CD4-positive, alpha-beta memory T cell (primary cell): ENCODE data around the gene CTDSP1. TPM values are rescaled to one million over a fixed set of nuclear protein-coding genes. Genes with fewer than 3 reads are reported as not detected.

Experiments
- CTCF ChIA-PET: fragments of 350-600 bp; sonication (Branson Sonifier 250); formaldehyde crosslinking; loops from one replicate; lab custom pipeline; 2021; ENCODE audit warnings: inconsistent platforms; ENCODE audit not compliant: partially characterized antibody; lab: Charles Lee
- POLR2A ChIA-PET: fragments of 350-600 bp; sonication (Branson Sonifier 250); formaldehyde crosslinking; loops from one replicate; lab custom pipeline; 2021; ENCODE audit not compliant: partially characterized antibody; lab: Charles Lee
- DNase-seq, 5 donors: peaks; one replicate each; pipeline versions ENCODE4 v3.0.0 to v3.0.0-alpha.2; 2020 to 2022; ENCODE audit warnings: mixed read lengths in 1 of 5
- H3K27ac ChIP-seq: one replicate; pipeline ENCODE4 v1.7.0; 2013; ENCODE audit warnings: low read depth, low read length
- H3K27me3 ChIP-seq: 2 replicates; pipeline ENCODE4 v1.7.0; 2013; ENCODE audit warnings: mild to moderate bottlenecking, low read length, moderate library complexity; ENCODE audit not compliant: insufficient read depth
- H3K36me3 ChIP-seq: 2 replicates; pipeline ENCODE4 v1.7.0; 2013; ENCODE audit warnings: mild to moderate bottlenecking, low read length, moderate library complexity; ENCODE audit not compliant: insufficient read depth
- H3K4me1 ChIP-seq: 2 replicates; pipeline ENCODE4 v1.7.0; 2013; ENCODE audit warnings: mild to moderate bottlenecking, low read length, moderate library complexity; ENCODE audit not compliant: insufficient read depth
- H3K4me3 ChIP-seq, 2 donors: one replicate each; pipeline ENCODE4 v1.7.0; 2013; ENCODE audit warnings: low read length in 2 of 2, mild to moderate bottlenecking in 1 of 2
- H3K9me3 ChIP-seq, 2 donors: one replicate each; pipeline ENCODE4 v1.7.0; 2013; ENCODE audit warnings: low read length in 2 of 2, control low read depth in 1 of 2; ENCODE audit not compliant: control insufficient read depth in 1 of 2
- H3K27ac Mint-ChIP-seq, 7 donors: one replicate each; pipeline ENCODE4 v1.8.0; 2020 to 2021; ENCODE audit warnings: mixed read lengths in 7 of 7, mild to moderate bottlenecking in 6 of 7, inconsistent platforms in 3 of 7, moderate library complexity in 3 of 7
- H3K27me3 Mint-ChIP-seq, 2 donors: one replicate each; pipeline ENCODE4 v1.8.0; 2020 to 2021; ENCODE audit warnings: mixed read lengths in 2 of 2
- H3K36me3 Mint-ChIP-seq, 2 donors: one replicate each; pipeline ENCODE4 v1.8.0; 2020 to 2021; ENCODE audit warnings: mixed read lengths in 2 of 2, inconsistent platforms in 1 of 2, mild to moderate bottlenecking in 1 of 2
- H3K4me1 Mint-ChIP-seq, 4 donors: one replicate each; pipeline ENCODE4 v1.8.0; 2020 to 2021; ENCODE audit warnings: mixed read lengths in 4 of 4, mild to moderate bottlenecking in 1 of 4
- H3K4me3 Mint-ChIP-seq, 8 donors: one replicate each; pipeline ENCODE4 v1.8.0; 2020 to 2021; ENCODE audit warnings: mixed read lengths in 8 of 8, mild to moderate bottlenecking in 7 of 8, moderate library complexity in 6 of 8, inconsistent platforms in 3 of 8
- H3K9me3 Mint-ChIP-seq, 8 donors: one replicate each; pipeline ENCODE4 v1.8.0; 2020 to 2021; ENCODE audit warnings: mixed read lengths in 8 of 8, mild to moderate bottlenecking in 5 of 8, inconsistent platforms in 3 of 8, moderate library complexity in 1 of 8
- intact Hi-C: fragments of 100-400 bp; cut with micrococcal nuclease; formaldehyde crosslinking; loops from one replicate; pipeline ENCODE4 v1.15.1; 2023
- polyA plus RNA-seq, 2 donors: library from polyadenylated mRNA; unstranded; fragments of 300-500 nt; fragmentation: Illumina TruSeq; gene quantifications; one replicate each; pipeline ENCODE4 v1.2.3, GENCODE V29; 2021
- total RNA-seq, 2 experiments: library from RNA; stranded (reverse); gene quantifications; one replicate each; pipeline ENCODE4 v1.2.3, GENCODE V29; 2021

CTDSP1 gene
- total and polyA plus RNA-seq, 4 experiments from 2014 or later = 26.4 to 183 (median 110) TPM

GRCh38 chr2:218398437-218399390 lies 954 bp upstream of the CTDSP1 start:
- Mint-ChIP-seq H3K4me1 (peaks cover 21 to 73% (median 50%) of the 10 kb centered on the region in 4 donors), H3K27ac (peak overlapping the region; percentile 99 to 100 (median 99)), H3K9me3 (peaks cover 0 to 3% (median 0%) of the 10 kb centered on the region in 8 donors), H3K4me3 (peak overlapping the region; percentile 88 to 95 (median 93)), H3K36me3 (peaks cover 6 to 30% of the 10 kb centered on the region in 2 donors), H3K27me3 (no peaks in the 10 kb centered on the region)
- H3K4me3 ChIP-seq = peak overlapping the region; percentile 97 to 98
- peaks cover 73% of the 10 kb centered on the region for H3K4me1 ChIP-seq
- CTCF ChIA-PET = interaction anchor here (0.6 to 2.1 kb wide), 2 partner anchors 97 to 112 kb away, joined by 3 to 8 read pairs; no protein-coding TSS in a partner anchor
- POLR2A ChIA-PET = interaction anchor here (0.8 to 5.6 kb wide), 11 partner anchors 8 to 182 kb away, joined by 3 to 109 read pairs (median 13); partner anchors contain the start of genes AAMP, ARPC2 and PNKD
- H3K9me3 ChIP-seq = no peaks in the 10 kb centered on the region
- peak; percentile 63 to 75 (median 71) for DNase-seq
- intact Hi-C loops = loop anchor here (2.0 to 5.0 kb wide), 5 partner anchors 182 to 854 kb away; partner anchors contain the start of genes ARPC2, BCS1L, CNPPD1 and RETREG2
- H3K36me3 ChIP-seq = peaks cover 18% of the 10 kb centered on the region
- H3K27me3 ChIP-seq = no peaks in the 10 kb centered on the region
- H3K27ac ChIP-seq = peak overlapping the region; percentile 89

GRCh38 chr2:218400167-218400929 lies 680 bp downstream of the CTDSP1 start:
- Histone ChIP-seq H3K36me3 (peaks cover 25% of the 10 kb centered on the region), H3K27ac (peak overlapping the region; percentile 72), H3K4me3 (peak overlapping the region in 1 of 2 donors; percentile 57), H3K27me3 (no peaks in the 10 kb centered on the region), H3K4me1 (peaks cover 73% of the 10 kb centered on the region), H3K9me3 (no peaks in the 10 kb centered on the region)
- H3K36me3 Mint-ChIP-seq = peaks cover 6 to 45% of the 10 kb centered on the region in 2 donors
- peaks cover 18 to 74% (median 49%) of the 10 kb centered on the region in 4 donors for H3K4me1 Mint-ChIP-seq
- ChIA-PET CTCF (interaction anchor here (0.6 to 2.1 kb wide), 4 partner anchors 58 to 128 kb away, joined by 3 to 8 read pairs (median 4); no protein-coding TSS in a partner anchor), POLR2A (interaction anchor here (0.7 to 4.3 kb wide), 20 partner anchors 17 to 777 kb away, joined by 3 to 26 read pairs (median 4); partner anchors contain the start of genes AAMP, CATIP, PNKD and TMBIM1)
- intact Hi-C loops = loop anchor here (1.0 kb wide), 1 partner anchor 66 kb away; no protein-coding TSS in a partner anchor
- H3K4me3 Mint-ChIP-seq = peak overlapping the region; percentile 92 to 97 (median 94)
- DNase-seq = peak; percentile 34 to 65 (median 46)
- peak overlapping the region; percentile 87 to 100 (median 94) for H3K27ac Mint-ChIP-seq
- no peaks in the 10 kb centered on the region for H3K27me3 Mint-ChIP-seq
- H3K9me3 Mint-ChIP-seq = peaks cover 0 to 3% (median 0%) of the 10 kb centered on the region in 8 donors

- no peaks in the 10 kb centered on the region for H3K27me3 ChIP-seq
- POLR2A ChIA-PET = interaction anchor here (0.7 to 4.3 kb wide), 20 partner anchors 26 to 260 kb away, joined by 3 to 26 read pairs (median 4); partner anchors contain the start of genes AAMP, PNKD and TMBIM1
- H3K4me3 ChIP-seq = peak overlapping the region in 1 of 2 donors; percentile 57
- peaks cover 22 to 75% (median 50%) of the 10 kb centered on the region in 4 donors for H3K4me1 Mint-ChIP-seq
- no peaks in the 10 kb centered on the region for H3K9me3 ChIP-seq
- CTCF ChIA-PET = interaction anchor here (0.6 to 2.1 kb wide), 8 partner anchors 45 to 247 kb away, joined by 3 to 8 read pairs (median 4); partner anchors contain the start of genes AAMP, CATIP and PNKD
- peak overlapping the region; percentile 42 to 100 (median 78) for H3K27ac Mint-ChIP-seq
- peak overlapping the region; percentile 72 for H3K27ac ChIP-seq
- H3K4me1 ChIP-seq = peaks cover 75% of the 10 kb centered on the region
- intact Hi-C loops = loop anchor here (1.0 kb wide), 1 partner anchor 65 kb away; no protein-coding TSS in a partner anchor
- peaks cover 25% of the 10 kb centered on the region for H3K36me3 ChIP-seq
- H3K27me3 Mint-ChIP-seq = no peaks in the 10 kb centered on the region
- no peak for DNase-seq
- H3K9me3 Mint-ChIP-seq = peaks cover 0 to 1% (median 0%) of the 10 kb centered on the region in 8 donors
- H3K36me3 Mint-ChIP-seq = peaks cover 6 to 50% of the 10 kb centered on the region in 2 donors
- H3K4me3 Mint-ChIP-seq = peak overlapping the region; percentile 74 to 97 (median 88)
Observed at GRCh38 chr2:218400930-218401881, 1.5 kb downstream of the CTDSP1 start.

GRCh38 chr2:218401890-218402289 lies 2.2 kb downstream of the CTDSP1 start:
- H3K36me3 Mint-ChIP-seq = peaks cover 6 to 45% of the 10 kb centered on the region in 2 donors
- no peaks in the 10 kb centered on the region for H3K27me3 Mint-ChIP-seq
- peaks cover 21 to 75% (median 49%) of the 10 kb centered on the region in 4 donors for H3K4me1 Mint-ChIP-seq
- peaks cover 73% of the 10 kb centered on the region for H3K4me1 ChIP-seq
- H3K9me3 Mint-ChIP-seq = peaks cover 0 to 1% (median 0%) of the 10 kb centered on the region in 8 donors
- intact Hi-C loops = no loop called here
- CTCF ChIA-PET = interaction anchor here (0.9 to 1.5 kb wide), 4 partner anchors 45 to 246 kb away, joined by 3 to 4 read pairs (median 4); partner anchors contain the start of genes AAMP, CATIP and PNKD
- no peak overlapping the region for H3K4me3 ChIP-seq
- H3K36me3 ChIP-seq = peaks cover 25% of the 10 kb centered on the region
- no peaks in the 10 kb centered on the region for H3K27me3 ChIP-seq
- DNase-seq = no peak
- POLR2A ChIA-PET = interaction anchor here (0.7 to 4.3 kb wide), 7 partner anchors 35 to 259 kb away, joined by 3 to 26 read pairs (median 3); partner anchors contain the start of genes AAMP and PNKD
- no peaks in the 10 kb centered on the region for H3K9me3 ChIP-seq
- peak overlapping the region; percentile 72 for H3K27ac ChIP-seq
- peak overlapping the region in 5 of 7 donors; percentile 37 to 100 (median 78) for H3K27ac Mint-ChIP-seq
- peak overlapping the region; percentile 74 to 97 (median 88) for H3K4me3 Mint-ChIP-seq

- intact Hi-C loops = no loop called here
- Histone ChIP-seq H3K4me3 (no peak overlapping the region), H3K36me3 (peaks cover 25% of the 10 kb centered on the region), H3K27ac (no peak overlapping the region), H3K9me3 (no peaks in the 10 kb centered on the region), H3K27me3 (no peaks in the 10 kb centered on the region), H3K4me1 (peaks cover 73% of the 10 kb centered on the region)
- ChIA-PET CTCF (interaction anchor here (1.5 to 2.2 kb wide), 2 partner anchors 64 to 132 kb away, joined by 4 to 5 read pairs; partner anchors contain the start of genes AAMP and PNKD), POLR2A (interaction anchor here (0.6 to 4.3 kb wide), 4 partner anchors 112 to 256 kb away, joined by 3 to 26 read pairs (median 6); partner anchors contain the start of genes AAMP and PNKD)
- Mint-ChIP-seq H3K4me3 (peak overlapping the region in 6 of 8 donors; percentile 15 to 68 (median 43)), H3K9me3 (peaks cover 0 to 1% (median 0%) of the 10 kb centered on the region in 8 donors), H3K36me3 (peaks cover 6 to 43% of the 10 kb centered on the region in 2 donors), H3K27ac (peak overlapping the region in 3 of 7 donors; percentile 29 to 100 (median 48)), H3K4me1 (peaks cover 24 to 75% (median 49%) of the 10 kb centered on the region in 4 donors), H3K27me3 (no peaks in the 10 kb centered on the region)
- DNase-seq = no peak
Observed at GRCh38 chr2:218402491-218402901, 2.8 kb downstream of the CTDSP1 start.
